Neural cell (in vitro differentiated cells): ENCODE measurements around the gene STX7. TPM values are rescaled to one million over a fixed set of nuclear protein-coding genes. Genes with fewer than 3 reads are reported as not detected.

ENCODE experiments used
- H2AFZ ChIP-seq: fragments of 200-600, 300-800 bp; sonication (generic), shearing (Covaris generic); 2 replicates; pipeline ENCODE4 v1.6.0; 2014; ENCODE audit warnings: low read depth, mild to moderate bottlenecking, antibody characterized with exemption, low read length, moderate library complexity
- H3F3A ChIP-seq: fragments of 200-600 bp; shearing (Covaris generic); 2 replicates; pipeline ENCODE4 v1.6.1; 2016; ENCODE audit warnings: mild to moderate bottlenecking, moderate library complexity, mixed read lengths, antibody characterized with exemption, low read length; ENCODE audit not compliant: insufficient read depth, poor library complexity, severe bottlenecking
- H3K27ac ChIP-seq: fragments of 200-600, 300-800 bp; sonication (generic), shearing (Covaris generic); 2 replicates; pipeline ENCODE4 v1.5.1; 2014; ENCODE audit warnings: mild to moderate bottlenecking, low read length, moderate library complexity
- H3K27me3 ChIP-seq: fragments of 300-800, 200-600 bp; sonication (generic), shearing (Covaris generic); 2 replicates; pipeline ENCODE4 v1.6.0; 2014; ENCODE audit warnings: mild to moderate bottlenecking, low read depth, low read length, moderate library complexity; ENCODE audit not compliant: insufficient read depth
- H3K36me3 ChIP-seq: fragments of 300-800, 200-600 bp; sonication (generic), shearing (Covaris generic); 2 replicates; pipeline ENCODE4 v1.5.1; 2014; ENCODE audit warnings: mild to moderate bottlenecking, antibody characterized with exemption, low read length, moderate library complexity; ENCODE audit not compliant: insufficient read depth
- H3K4me2 ChIP-seq: fragments of 300-800, 200-600 bp; sonication (generic), shearing (Covaris generic); 2 replicates; pipeline ENCODE4 v1.6.0; 2014; ENCODE audit warnings: mild to moderate bottlenecking, low read length
- H3K4me3 ChIP-seq: fragments of 300-800, 200-600 bp; sonication (generic), shearing (Covaris generic); 2 replicates; pipeline ENCODE4 v1.5.1; 2014; ENCODE audit warnings: mild to moderate bottlenecking, low read length, moderate library complexity
- H3K79me2 ChIP-seq: fragments of 200-600 bp; shearing (Covaris generic); replicated peaks from 2 replicates; pipeline ENCODE4 v1.6.0; 2014; ENCODE audit warnings: mild to moderate bottlenecking, low read length, moderate library complexity; ENCODE audit not compliant: insufficient read depth
- H3K9ac ChIP-seq: fragments of 300-800, 200-600 bp; sonication (generic), shearing (Covaris generic); 2 replicates; pipeline ENCODE4 v1.6.1; 2016; ENCODE audit warnings: mild to moderate bottlenecking, low read length, mixed read lengths
- H3K9me2 ChIP-seq: fragments of 200-600 bp; shearing (Covaris generic); 2 replicates; pipeline ENCODE4 v1.6.1; 2016; ENCODE audit warnings: mild to moderate bottlenecking, low read length, mixed read lengths; ENCODE audit not compliant: insufficient read depth
- H3K9me3 ChIP-seq: fragments of 200-600, 300-800 bp; sonication (generic), shearing (Covaris generic); 2 replicates; pipeline ENCODE4 v1.6.1; 2016; ENCODE audit warnings: mild to moderate bottlenecking, mixed run types, low read length, moderate library complexity, mixed read lengths
- H4K20me1 ChIP-seq: fragments of 200-600 bp; shearing (Covaris generic); 2 replicates; pipeline ENCODE4 v1.6.1; 2016; ENCODE audit warnings: mild to moderate bottlenecking, mixed run types; ENCODE audit not compliant: insufficient read depth
- EP300 ChIP-seq: fragments of 450-650 bp; conservative IDR thresholded peaks from 2 replicates; pipeline ENCODE4 v1.6.1; 2014; ENCODE audit warnings: antibody characterized with exemption, mild to moderate bottlenecking, moderate library complexity; ENCODE audit not compliant: poor library complexity, severe bottlenecking
- EZH2 ChIP-seq: fragments of 200-600, 300-800 bp; shearing (Covaris generic), sonication (generic); IDR thresholded peaks from 2 replicates; pipeline ENCODE4 v1.6.1; 2014; ENCODE audit warnings: antibody characterized with exemption, low read length, borderline replicate concordance, mild to moderate bottlenecking; ENCODE audit not compliant: insufficient read depth, poor library complexity, severe bottlenecking
- MXI1 ChIP-seq: fragments of 450-650 bp; conservative IDR thresholded peaks from 2 replicates; pipeline ENCODE4 v1.6.1; 2014; ENCODE audit warnings: antibody characterized with exemption, mild to moderate bottlenecking; ENCODE audit not compliant: poor library complexity, severe bottlenecking
- POLR2AphosphoS5 ChIP-seq: IDR thresholded peaks from 2 replicates; pipeline ENCODE4 v1.6.1; 2012
- RAD21 ChIP-seq: fragments of 450-650 bp; conservative IDR thresholded peaks from 2 replicates; pipeline ENCODE4 v1.6.1; 2014; ENCODE audit warnings: antibody characterized with exemption, mild to moderate bottlenecking, moderate library complexity
- SMC3 ChIP-seq: fragments of 450-650 bp; conservative IDR thresholded peaks from 2 replicates; pipeline ENCODE4 v1.6.1; 2014; ENCODE audit warnings: antibody characterized with exemption, mild to moderate bottlenecking, moderate library complexity; ENCODE audit not compliant: poor library complexity
- TAF1 ChIP-seq: IDR thresholded peaks from 2 replicates; pipeline ENCODE4 v1.6.1; 2012; ENCODE audit warnings: low read depth
- polyA plus RNA-seq: library from polyadenylated mRNA; depleted of rRNA; stranded (reverse); fragments of >200 nt; gene quantifications from 2 replicates; pipeline ENCODE4 v1.2.3, GENCODE V29; 2014
- TF ChIP-seq, protein P1 (sequence below): IDR thresholded peaks from 2 replicates; pipeline ENCODE4 v1.6.1; 2012; ENCODE audit warnings: borderline replicate concordance
- TF ChIP-seq, protein P2 (sequence below): fragments of 450-650 bp; IDR thresholded peaks from 2 replicates; pipeline ENCODE4 v1.5.1; 2014; ENCODE audit warnings: antibody characterized with exemption, mild to moderate bottlenecking, moderate library complexity; ENCODE audit not compliant: poor library complexity, severe bottlenecking

Gene STX7
- polyA plus RNA-seq, 1 donor from 2014 or later, result 79.5 TPM

DNA sequence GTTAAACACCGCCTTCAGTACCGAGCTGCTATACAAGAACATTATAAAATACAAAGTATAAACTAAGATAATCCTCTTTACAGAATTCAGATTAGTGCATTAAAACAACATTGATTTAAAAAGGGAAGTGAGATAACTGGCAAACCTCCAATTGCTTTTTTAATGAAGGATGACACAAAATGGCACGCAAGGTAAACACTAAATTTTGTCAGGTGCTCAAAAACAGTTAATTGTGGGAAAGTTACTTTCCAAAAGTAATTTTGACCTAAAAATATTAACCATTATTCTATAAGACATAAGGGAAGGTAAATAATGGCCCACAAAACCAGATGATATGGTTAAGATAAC is 53.3 kb downstream of the STX7 start:
- TF ChIP-seq RAD21 (no peak), TAF1 (no peak), EZH2 (no peak), SMC3 (no peak), EP300 (no peak), POLR2AphosphoS5 (no peak), MXI1 (no peak)
- TF ChIP-seq, protein P1, sequence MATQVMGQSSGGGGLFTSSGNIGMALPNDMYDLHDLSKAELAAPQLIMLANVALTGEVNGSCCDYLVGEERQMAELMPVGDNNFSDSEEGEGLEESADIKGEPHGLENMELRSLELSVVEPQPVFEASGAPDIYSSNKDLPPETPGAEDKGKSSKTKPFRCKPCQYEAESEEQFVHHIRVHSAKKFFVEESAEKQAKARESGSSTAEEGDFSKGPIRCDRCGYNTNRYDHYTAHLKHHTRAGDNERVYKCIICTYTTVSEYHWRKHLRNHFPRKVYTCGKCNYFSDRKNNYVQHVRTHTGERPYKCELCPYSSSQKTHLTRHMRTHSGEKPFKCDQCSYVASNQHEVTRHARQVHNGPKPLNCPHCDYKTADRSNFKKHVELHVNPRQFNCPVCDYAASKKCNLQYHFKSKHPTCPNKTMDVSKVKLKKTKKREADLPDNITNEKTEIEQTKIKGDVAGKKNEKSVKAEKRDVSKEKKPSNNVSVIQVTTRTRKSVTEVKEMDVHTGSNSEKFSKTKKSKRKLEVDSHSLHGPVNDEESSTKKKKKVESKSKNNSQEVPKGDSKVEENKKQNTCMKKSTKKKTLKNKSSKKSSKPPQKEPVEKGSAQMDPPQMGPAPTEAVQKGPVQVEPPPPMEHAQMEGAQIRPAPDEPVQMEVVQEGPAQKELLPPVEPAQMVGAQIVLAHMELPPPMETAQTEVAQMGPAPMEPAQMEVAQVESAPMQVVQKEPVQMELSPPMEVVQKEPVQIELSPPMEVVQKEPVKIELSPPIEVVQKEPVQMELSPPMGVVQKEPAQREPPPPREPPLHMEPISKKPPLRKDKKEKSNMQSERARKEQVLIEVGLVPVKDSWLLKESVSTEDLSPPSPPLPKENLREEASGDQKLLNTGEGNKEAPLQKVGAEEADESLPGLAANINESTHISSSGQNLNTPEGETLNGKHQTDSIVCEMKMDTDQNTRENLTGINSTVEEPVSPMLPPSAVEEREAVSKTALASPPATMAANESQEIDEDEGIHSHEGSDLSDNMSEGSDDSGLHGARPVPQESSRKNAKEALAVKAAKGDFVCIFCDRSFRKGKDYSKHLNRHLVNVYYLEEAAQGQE, result no peak
- TF ChIP-seq, protein P2, sequence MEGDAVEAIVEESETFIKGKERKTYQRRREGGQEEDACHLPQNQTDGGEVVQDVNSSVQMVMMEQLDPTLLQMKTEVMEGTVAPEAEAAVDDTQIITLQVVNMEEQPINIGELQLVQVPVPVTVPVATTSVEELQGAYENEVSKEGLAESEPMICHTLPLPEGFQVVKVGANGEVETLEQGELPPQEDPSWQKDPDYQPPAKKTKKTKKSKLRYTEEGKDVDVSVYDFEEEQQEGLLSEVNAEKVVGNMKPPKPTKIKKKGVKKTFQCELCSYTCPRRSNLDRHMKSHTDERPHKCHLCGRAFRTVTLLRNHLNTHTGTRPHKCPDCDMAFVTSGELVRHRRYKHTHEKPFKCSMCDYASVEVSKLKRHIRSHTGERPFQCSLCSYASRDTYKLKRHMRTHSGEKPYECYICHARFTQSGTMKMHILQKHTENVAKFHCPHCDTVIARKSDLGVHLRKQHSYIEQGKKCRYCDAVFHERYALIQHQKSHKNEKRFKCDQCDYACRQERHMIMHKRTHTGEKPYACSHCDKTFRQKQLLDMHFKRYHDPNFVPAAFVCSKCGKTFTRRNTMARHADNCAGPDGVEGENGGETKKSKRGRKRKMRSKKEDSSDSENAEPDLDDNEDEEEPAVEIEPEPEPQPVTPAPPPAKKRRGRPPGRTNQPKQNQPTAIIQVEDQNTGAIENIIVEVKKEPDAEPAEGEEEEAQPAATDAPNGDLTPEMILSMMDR, result no peak
- peaks cover 11% of the 10 kb centered on the region for H3K36me3 ChIP-seq
- no peak overlapping the region for H3K9ac ChIP-seq

DNA sequence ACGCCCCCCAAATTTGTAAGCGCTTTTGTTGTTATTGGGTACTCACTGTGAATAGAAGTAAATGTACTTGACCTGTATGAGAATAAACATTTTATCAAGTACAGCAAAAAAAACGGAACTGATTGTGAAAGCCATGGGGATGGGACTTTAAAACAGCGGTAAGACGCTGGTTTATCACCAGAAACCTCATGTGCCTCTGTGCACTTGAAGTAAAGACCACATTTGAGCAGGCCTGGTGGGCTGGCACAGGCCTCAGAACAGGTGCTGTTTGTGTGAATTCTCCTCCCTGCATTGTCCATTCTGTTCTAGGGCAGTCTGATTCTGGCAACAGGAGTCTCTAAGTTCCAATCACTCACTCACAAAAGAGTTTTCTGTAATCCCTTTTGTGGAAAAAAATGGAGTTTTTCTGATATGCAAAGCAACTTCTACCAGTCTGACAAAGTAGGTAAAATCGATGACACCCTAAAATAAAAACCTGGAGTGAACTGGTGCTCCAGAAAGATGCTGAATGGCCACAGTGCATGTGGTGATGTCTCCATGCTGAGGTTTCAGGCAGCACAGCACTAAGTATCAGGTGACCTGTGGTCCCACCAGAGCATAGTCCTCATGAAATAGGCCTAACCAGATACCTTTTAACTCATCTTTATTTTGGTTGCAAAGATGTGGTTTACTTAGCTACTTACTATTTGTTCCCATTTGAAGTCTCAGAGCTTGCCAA is 53.9 kb downstream of the STX7 start:
- no peak overlapping the region for H3K9ac ChIP-seq
- no peaks in the 10 kb centered on the region for H3K9me2 ChIP-seq
- no peaks in the 10 kb centered on the region for H3K9me3 ChIP-seq
- peaks cover 8% of the 10 kb centered on the region for H3K36me3 ChIP-seq
- H3K27me3 ChIP-seq, result no peaks in the 10 kb centered on the region
- H3K4me2 ChIP-seq, result no peak overlapping the region
- no peaks in the 10 kb centered on the region for H4K20me1 ChIP-seq
- H2AFZ ChIP-seq, result no peak overlapping the region
- H3F3A ChIP-seq, result no peaks in the 10 kb centered on the region
- H3K79me2 ChIP-seq, result no peaks in the 10 kb centered on the region
- H3K27ac ChIP-seq, result no peak overlapping the region
- no peak overlapping the region for H3K4me3 ChIP-seq
- no peak for TF ChIP-seq EP300

More for the DNA sequence above, 53.3 kb downstream of the STX7 start:
- no peak overlapping the region for H2AFZ ChIP-seq
- no peak overlapping the region for H3K4me2 ChIP-seq
- H3K79me2 ChIP-seq, result no peaks in the 10 kb centered on the region
- H3K9me2 ChIP-seq, result no peaks in the 10 kb centered on the region
- no peak overlapping the region for H3K4me3 ChIP-seq
- no peaks in the 10 kb centered on the region for H4K20me1 ChIP-seq
- no peaks in the 10 kb centered on the region for H3K9me3 ChIP-seq
- H3F3A ChIP-seq, result no peaks in the 10 kb centered on the region
- no peaks in the 10 kb centered on the region for H3K27me3 ChIP-seq
- H3K27ac ChIP-seq, result no peak overlapping the region
